GM21825 (cell line): ENCODE measurements around the gene LPO.

Experiments used
- ATAC-seq: cut with Tn5 transposase; IDR thresholded peaks from one replicate; pipeline ENCODE4 v1.9.1; 2021; ENCODE audit warnings: mild to moderate bottlenecking, moderate library complexity; ENCODE audit not compliant: unreplicated experiment

Gene LPO

GRCh38 chr17:58302919-58303585 is 64.7 kb downstream of the LPO start:
- ATAC-seq: no peak

- no peak for ATAC-seq
Observed at GRCh38 chr17:58303971-58304749, 65.8 kb downstream of the LPO start.

- no peak for ATAC-seq
Observed at GRCh38 chr17:58304750-58305486, 66.5 kb downstream of the LPO start.

- ATAC-seq: no peak
Observed at GRCh38 chr17:58305626-58306025, 67.2 kb downstream of the LPO start.

- ATAC-seq: no peak
Observed at GRCh38 chr17:58306131-58306951, 68.0 kb downstream of the LPO start.

GRCh38 chr17:58307468-58308172 is 69.2 kb downstream of the LPO start:
- no peak for ATAC-seq

GRCh38 chr17:58308173-58308984 is 70.0 kb downstream of the LPO start:
- ATAC-seq: no peak

- no peak for ATAC-seq
Observed at GRCh38 chr17:58308985-58309917, 70.9 kb downstream of the LPO start.

- ATAC-seq: no peak
Observed at GRCh38 chr17:58309918-58310259, 71.5 kb downstream of the LPO start.

- ATAC-seq: no peak
Observed at GRCh38 chr17:58310511-58311428, 72.4 kb downstream of the LPO start.

GRCh38 chr17:58311429-58311894 is 73.1 kb downstream of the LPO start:
- ATAC-seq: no peak

GRCh38 chr17:58312021-58312630 is 73.7 kb downstream of the LPO start:
- ATAC-seq: no peak

GRCh38 chr17:58312829-58313228 is 74.4 kb downstream of the LPO start:
- ATAC-seq: no peak

GRCh38 chr17:58313815-58314705 is 75.7 kb downstream of the LPO start:
- ATAC-seq: no peak

- ATAC-seq: no peak
Observed at GRCh38 chr17:58314706-58315015, 76.3 kb downstream of the LPO start.

- no peak for ATAC-seq
Observed at GRCh38 chr17:58315281-58315711, 76.9 kb downstream of the LPO start.
